ENCODE measurements around the gene S100A7A. TPM values are rescaled to one million over a fixed set of nuclear protein-coding genes. Genes with fewer than 3 reads are reported as not detected.

The S100A7A gene
- total and polyA plus RNA-seq, 2 of the 8 experiments (the other 6 are each of a cell fraction or from before 2014, with no cell fraction given): not detected

DNA sequence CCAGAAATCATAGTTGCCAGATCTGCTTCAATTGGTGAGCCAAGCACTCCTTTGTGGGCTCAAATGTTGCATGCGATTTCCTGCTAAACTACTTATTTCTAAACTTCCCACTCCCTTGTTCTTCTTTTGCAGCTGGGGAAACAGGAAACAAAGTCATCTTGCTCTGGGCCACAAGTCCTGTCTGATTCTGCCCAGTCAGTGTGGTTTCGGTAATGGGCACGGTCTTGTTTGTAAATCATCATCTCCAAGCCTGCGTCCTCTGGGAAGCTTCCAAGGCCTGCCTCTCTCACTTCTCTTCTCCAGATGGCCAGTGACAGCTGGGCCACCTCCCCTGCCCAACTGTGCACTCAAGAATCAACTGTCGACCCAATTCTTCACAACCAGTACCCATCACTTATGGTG lies 29.8 kb upstream of the S100A7A start:
- Histone ChIP-seq H2BK5ac (ENCODE audit: low read depth, low read length) (no peak overlapping the region), H3K9me3 (ENCODE audit: insufficient read depth in 2 of 2, low read depth in 1 of 2, low read length in 1 of 2) (no peaks in the 10 kb centered on the region), H3K56ac (replicated peaks; ENCODE audit: insufficient read length, low read depth, low read length) (no peak overlapping the region), H3K9ac (replicated peaks in 1 of 4; ENCODE audit: extremely low read depth in 1 of 4, low read depth in 3 of 4, low read length in 3 of 4) (no peak overlapping the region), H3K14ac (ENCODE audit: insufficient read length) (no peak overlapping the region), H3K18ac (ENCODE audit: extremely low read depth, low read length) (no peak overlapping the region), H3K4ac (replicated peaks; ENCODE audit: insufficient read length, low read depth, low read length) (no peak overlapping the region), H3K79me1 (ENCODE audit: low read depth, low read length) (no peaks in the 10 kb centered on the region), H2BK12ac (ENCODE audit: low read depth, low read length) (no peak overlapping the region), H3K23ac (ENCODE audit: insufficient read length) (no peak overlapping the region), H2BK20ac (ENCODE audit: low read length) (no peak overlapping the region), H3K23me2 (ENCODE audit: low read depth, low read length) (no peaks in the 10 kb centered on the region), H3K27ac (ENCODE audit: low read depth, low read length) (no peak overlapping the region), H4K5ac (ENCODE audit: insufficient read length, low read depth, low read length) (no peak overlapping the region), H3K4me3 (ENCODE audit: extremely low read depth in 1 of 4, insufficient read depth in 2 of 4, low read depth in 3 of 4, low read length in 4 of 4) (no peak overlapping the region), H2BK15ac (ENCODE audit: low read length) (no peak overlapping the region), H2AFZ (ENCODE audit: low read length) (no peak overlapping the region), H2AK5ac (ENCODE audit: low read depth, low read length) (no peak overlapping the region), H3K36me3 (ENCODE audit: control insufficient read depth in 2 of 4, insufficient read depth in 4 of 4, low read length in 3 of 4) (no peaks in the 10 kb centered on the region), H3K27me3 (replicated peaks in 1 of 4; ENCODE audit: control insufficient read depth in 3 of 4, extremely low read depth in 1 of 4, insufficient read depth in 3 of 4, low read length in 3 of 4) (peaks cover 0 to 2% (median 0%) of the 10 kb centered on the region in 4 experiments; a peak in 1 of 7 replicates), H4K8ac (ENCODE audit: extremely low read depth, insufficient read depth, low read length) (no peak overlapping the region), H2BK120ac (replicated peaks; ENCODE audit: low read depth, low read length) (no peak overlapping the region), H3K79me2 (ENCODE audit: control insufficient read depth in 1 of 2, insufficient read depth in 2 of 2, low read length in 2 of 2) (no peaks in the 10 kb centered on the region), H4K20me1 (replicated peaks in 1 of 2; ENCODE audit: control insufficient read depth in 1 of 2, insufficient read depth in 2 of 2, low read length in 2 of 2) (no peaks in the 10 kb centered on the region), H4K91ac (replicated peaks; ENCODE audit: insufficient read length, low read length) (no peak overlapping the region), H3K4me1 (replicated peaks in 1 of 4; ENCODE audit: control insufficient read depth in 3 of 4, insufficient read depth in 4 of 4, low read length in 3 of 4) (no peaks in the 10 kb centered on the region), H3K4me2 (ENCODE audit: insufficient read depth in 1 of 2, low read depth in 2 of 2, low read length in 2 of 2) (no peak overlapping the region)
- 84% methylated on average over 5 of the region's 5 CpGs; no CpG with 5 or more reads in 1 of the 2 experiments for WGBS, 2 experiments (ENCODE audit: extremely low coverage in 1 of 2, insufficient coverage in 1 of 2, insufficient read length in 1 of 2, insufficient replicate concordance in 2 of 2, low coverage in 1 of 2, low lambda C conversion rate in 2 of 2, missing lambda C conversion rate in 1 of 2)
- CTCF ChIA-PET (ENCODE audit: partially characterized antibody): interaction anchor here (0.8 to 2.3 kb wide), 5 partner anchors 31 to 108 kb away, joined by 3 to 10 read pairs (median 4); no protein-coding TSS in a partner anchor
- DNase-seq (ENCODE audit: low read depth in 1 of 2, low spot score in 2 of 2): no peak
- POLR2A ChIA-PET (ENCODE audit: partially characterized antibody): interaction anchor here (0.7 kb wide), 1 partner anchor 228 kb away, joined by 3 read pairs; no protein-coding TSS in a partner anchor
- no peak for FAIRE-seq
- TF ChIP-seq YY1 (IDR thresholded peaks at IDR 0.05; ENCODE audit: low read depth, low read length) (no peak), BCL11A (IDR thresholded peaks at IDR 0.05; ENCODE audit: low read depth in 2 of 2, low read length in 2 of 2) (no peak), FOSL1 (IDR thresholded peaks at IDR 0.05; ENCODE audit: insufficient read depth, low read depth, low read length) (no peak), GTF2F1 (IDR thresholded peaks at IDR 0.05; ENCODE audit: borderline replicate concordance, low read depth, low read length) (no peak), ZNF274 (IDR thresholded peaks at IDR 0.05; ENCODE audit: borderline replicate concordance, extremely low read depth, low read length) (no peak), SUZ12 (IDR thresholded peaks at IDR 0.05; ENCODE audit: low read length) (no peak)
